Endothelial cell (in vitro differentiated cells): ENCODE data around the gene SORD. TPM values are rescaled to one million over a fixed set of nuclear protein-coding genes. Genes with fewer than 3 reads are reported as not detected.

Experiments used
- DNase-seq: peaks from one replicate; pipeline ENCODE4 v3.0.0; 2021; ENCODE audit warnings: low spot score
- H3K27ac Mint-ChIP-seq: one replicate; pipeline ENCODE4 v1.8.0; 2021; ENCODE audit warnings: mixed read lengths, inconsistent platforms; ENCODE audit not compliant: unreplicated experiment
- H3K27me3 Mint-ChIP-seq: one replicate; pipeline ENCODE4 v1.8.0; 2021; ENCODE audit warnings: mild to moderate bottlenecking, moderate library complexity, mixed read lengths, inconsistent platforms; ENCODE audit not compliant: unreplicated experiment
- H3K36me3 Mint-ChIP-seq: one replicate; pipeline ENCODE4 v1.8.0; 2021; ENCODE audit warnings: mild to moderate bottlenecking, low read depth, mixed read lengths, inconsistent platforms; ENCODE audit not compliant: unreplicated experiment
- H3K4me1 Mint-ChIP-seq: one replicate; pipeline ENCODE4 v1.8.0; 2021; ENCODE audit warnings: mild to moderate bottlenecking, mixed read lengths, inconsistent platforms; ENCODE audit not compliant: unreplicated experiment
- H3K4me3 Mint-ChIP-seq: one replicate; pipeline ENCODE4 v1.8.0; 2021; ENCODE audit warnings: mild to moderate bottlenecking, mixed read lengths, inconsistent platforms; ENCODE audit not compliant: unreplicated experiment
- H3K9me3 Mint-ChIP-seq: one replicate; pipeline ENCODE4 v1.8.0; 2021; ENCODE audit warnings: mixed read lengths, inconsistent platforms; ENCODE audit not compliant: unreplicated experiment
- CTCF ChIP-seq: fragments of 200-600 bp; sonication (generic); IDR thresholded peaks from one replicate; pipeline ENCODE4 v1.5.0; 2021; ENCODE audit warnings: antibody characterized with exemption; ENCODE audit not compliant: unreplicated experiment
- total RNA-seq: library from RNA; stranded (reverse); fragmentation: NEBNext Ultra II Directional; extraction: Animal tissue kit (Norgen Biotek cat#: 25700); gene quantifications from one replicate; pipeline ENCODE4 v1.2.1, GENCODE V29; 2021; ENCODE audit not compliant: unreplicated experiment

Gene SORD
- total RNA-seq, 1 donor from 2014 or later = 16.9 TPM

DNA sequence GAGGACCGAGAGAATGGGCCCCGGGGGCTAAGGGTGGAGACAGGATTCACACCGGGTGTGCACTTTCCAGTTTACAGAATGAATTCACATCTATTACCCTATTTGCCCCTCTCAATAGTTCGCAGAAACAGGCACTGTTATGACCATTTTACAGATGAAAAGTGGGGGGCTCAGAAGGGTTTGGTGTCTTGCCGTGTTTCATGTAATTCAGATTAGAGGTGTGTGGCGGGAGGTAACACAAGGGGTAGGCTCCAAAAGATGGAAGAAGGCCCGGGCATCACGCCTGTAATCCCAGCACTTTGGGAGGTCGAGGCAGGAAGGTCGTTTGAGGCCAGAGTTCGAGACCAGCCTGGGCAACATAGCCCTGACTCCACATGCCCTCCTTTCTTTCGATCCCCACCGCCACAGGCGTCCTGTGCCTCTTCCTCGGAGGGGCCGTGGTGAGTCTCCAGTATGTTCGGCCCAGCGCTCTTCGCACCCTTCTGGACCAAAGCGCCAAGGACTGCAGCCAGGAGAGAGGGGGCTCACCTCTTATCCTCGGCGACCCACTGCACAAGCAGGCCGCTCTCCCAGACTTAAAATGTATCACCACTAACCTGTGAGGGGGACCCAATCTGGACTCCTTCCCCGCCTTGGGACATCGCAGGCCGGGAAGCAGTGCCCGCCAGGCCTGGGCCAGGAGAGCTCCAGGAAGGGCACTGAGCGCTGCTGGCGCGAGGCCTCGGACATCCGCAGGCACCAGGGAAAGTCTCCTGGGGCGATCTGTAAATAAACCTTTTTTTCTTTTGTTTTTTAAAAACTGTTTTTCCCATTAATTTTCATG, 94.5 kb downstream of the SORD start:
- Mint-ChIP-seq H3K27me3 (peaks cover 42% of the 10 kb centered on the region), H3K4me3 (peak overlapping the region; percentile 74), H3K27ac (no peak overlapping the region), H3K9me3 (no peaks in the 10 kb centered on the region), H3K4me1 (peaks cover 26% of the 10 kb centered on the region), H3K36me3 (peaks cover 3% of the 10 kb centered on the region)
- no peak for TF ChIP-seq CTCF
- DNase-seq = no peak

GRCh38 chr15:45118131-45118588, 95.2 kb downstream of the SORD start:
- Mint-ChIP-seq H3K27ac (no peak overlapping the region), H3K36me3 (peaks cover 3% of the 10 kb centered on the region), H3K27me3 (peaks cover 42% of the 10 kb centered on the region), H3K4me1 (peaks cover 29% of the 10 kb centered on the region), H3K4me3 (no peak overlapping the region), H3K9me3 (no peaks in the 10 kb centered on the region)
- peak; percentile 92 for DNase-seq
- TF ChIP-seq CTCF = peak; percentile 82

DNA sequence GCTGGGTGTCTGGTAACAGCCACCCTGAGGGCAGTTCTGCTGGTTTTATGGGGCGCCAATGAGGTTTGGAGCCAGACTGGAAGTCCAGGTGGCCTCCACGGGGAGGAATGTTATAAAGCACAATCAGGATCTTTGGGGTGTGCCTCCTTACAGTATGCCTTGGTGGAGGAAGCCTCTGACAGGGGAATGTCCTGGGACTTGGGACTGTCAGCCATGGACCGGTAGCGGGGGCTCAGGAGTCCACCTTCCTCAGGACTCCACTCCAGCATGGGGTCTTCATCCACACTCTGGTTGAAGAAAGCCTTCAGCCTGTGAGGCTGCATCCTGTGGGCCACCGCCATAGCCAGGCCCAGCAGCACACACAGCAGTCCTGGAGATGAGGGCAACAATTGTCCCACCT, 96.0 kb downstream of the SORD start:
- H3K27me3 Mint-ChIP-seq = peaks cover 36% of the 10 kb centered on the region

DNA sequence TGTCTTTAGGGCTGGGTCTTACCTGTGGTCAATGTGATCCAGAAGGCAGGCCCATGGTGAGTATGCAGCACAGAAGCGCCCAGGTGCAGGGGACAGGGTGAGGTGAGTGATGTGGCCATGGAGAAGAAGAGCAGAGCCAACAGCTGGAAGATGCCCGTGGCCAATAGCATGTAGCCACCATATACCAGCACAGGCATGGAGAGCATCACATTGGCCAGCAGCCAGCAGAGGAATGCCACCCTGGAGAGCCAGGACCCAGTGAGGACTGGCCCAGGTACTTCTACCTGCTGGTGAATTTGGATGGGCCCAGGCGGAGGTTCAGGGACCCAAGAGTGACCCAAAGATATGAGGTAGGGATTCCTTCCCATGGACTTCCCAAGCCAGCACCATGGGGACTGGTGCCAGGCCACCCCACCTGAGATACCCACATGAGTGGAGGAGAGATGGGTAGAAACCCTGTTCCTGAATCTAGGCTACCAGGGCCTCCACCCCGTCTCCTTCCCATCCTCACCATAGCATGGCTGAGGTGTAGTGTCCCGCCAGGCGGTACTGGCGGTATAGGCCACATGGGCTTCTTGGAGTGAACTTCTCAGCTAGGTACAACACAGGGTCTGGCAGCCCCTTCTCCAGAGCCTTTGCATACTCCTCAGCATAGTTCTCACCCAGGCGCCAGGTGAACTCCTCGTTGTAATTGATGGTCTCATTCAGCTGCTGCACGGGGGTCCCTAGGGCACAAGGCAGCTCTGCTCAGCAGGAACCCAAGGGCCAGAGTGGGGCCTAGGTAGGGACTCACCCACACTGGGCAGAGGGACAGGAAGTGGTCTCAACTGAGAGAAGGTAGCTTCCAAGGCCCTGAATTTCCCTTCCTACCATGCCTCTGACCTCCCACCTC, 97.3 kb downstream of the SORD start:
- H3K36me3 Mint-ChIP-seq = peaks cover 3% of the 10 kb centered on the region
- no peak for TF ChIP-seq CTCF
- no peak for DNase-seq
- no peak overlapping the region for H3K27ac Mint-ChIP-seq
- H3K9me3 Mint-ChIP-seq = no peaks in the 10 kb centered on the region
- H3K27me3 Mint-ChIP-seq = peaks cover 30% of the 10 kb centered on the region
- H3K4me3 Mint-ChIP-seq = no peak overlapping the region
- peaks cover 23% of the 10 kb centered on the region for H3K4me1 Mint-ChIP-seq

More for the DNA sequence above, 96.0 kb downstream of the SORD start:
- H3K9me3 Mint-ChIP-seq = no peaks in the 10 kb centered on the region
- no peak for TF ChIP-seq CTCF
- H3K4me1 Mint-ChIP-seq = peaks cover 27% of the 10 kb centered on the region
- peaks cover 3% of the 10 kb centered on the region for H3K36me3 Mint-ChIP-seq
- no peak overlapping the region for H3K4me3 Mint-ChIP-seq
- DNase-seq = no peak
- H3K27ac Mint-ChIP-seq = no peak overlapping the region

DNA sequence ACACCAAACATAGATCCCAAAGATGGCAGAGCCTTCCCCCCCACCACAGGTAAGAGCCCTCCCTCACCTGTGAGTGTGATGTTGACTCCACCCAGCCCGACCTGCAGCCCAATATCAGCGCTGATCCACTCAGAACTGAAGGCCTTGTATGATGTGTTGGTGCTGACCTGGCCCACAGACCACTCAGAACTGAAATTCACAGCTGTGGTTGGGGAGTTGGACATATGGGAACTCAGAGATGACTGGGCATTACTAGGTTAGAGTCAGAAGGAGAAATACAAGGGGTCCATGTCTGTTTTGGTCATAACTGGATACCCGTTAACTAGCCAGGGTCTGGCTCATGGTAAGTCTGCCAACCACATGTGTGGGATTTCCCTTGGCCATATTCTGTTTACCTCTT, 98.0 kb downstream of the SORD start:
- Mint-ChIP-seq H3K27ac (no peak overlapping the region), H3K4me1 (peaks cover 23% of the 10 kb centered on the region)
- no peak for TF ChIP-seq CTCF

More for the DNA sequence above, 98.0 kb downstream of the SORD start:
- DNase-seq = no peak
- Mint-ChIP-seq H3K27me3 (peaks cover 25% of the 10 kb centered on the region), H3K9me3 (no peaks in the 10 kb centered on the region), H3K4me3 (no peak overlapping the region), H3K36me3 (no peaks in the 10 kb centered on the region)
